22Rv1 (cell line): ENCODE measurements around the gene GPHA2.

Experiments
- CTCF ChIP-seq: fragments of 450-650 bp; IDR thresholded peaks from 2 replicates; pipeline ENCODE4 v1.5.1; 2017; ENCODE audit warnings: mild to moderate bottlenecking
- ZFX ChIP-seq: fragments of 450-650 bp; IDR thresholded peaks from 2 replicates; pipeline ENCODE4 v1.6.1; 2017; ENCODE audit warnings: antibody characterized with exemption, borderline replicate concordance

- TF ChIP-seq CTCF (no peak), ZFX (no peak)
Measured at GRCh38 chr11:64932324-64932723, 3.4 kb downstream of the GPHA2 start.
